ENCODE data around the gene RGL3.
A peak's percentile ranks its signal among the peaks of the same experiment; 100 is the strongest.
"Not testable (repeated sequence)": the region's sequence is repeated elsewhere in the genome, so short reads cannot be mapped to it uniquely, and the experiment has no call there.

Gene RGL3

GRCh38 chr19:11418094-11418548 lies 993 bp downstream of the RGL3 start:
- DNase-seq, result peak; percentile 78

DNA sequence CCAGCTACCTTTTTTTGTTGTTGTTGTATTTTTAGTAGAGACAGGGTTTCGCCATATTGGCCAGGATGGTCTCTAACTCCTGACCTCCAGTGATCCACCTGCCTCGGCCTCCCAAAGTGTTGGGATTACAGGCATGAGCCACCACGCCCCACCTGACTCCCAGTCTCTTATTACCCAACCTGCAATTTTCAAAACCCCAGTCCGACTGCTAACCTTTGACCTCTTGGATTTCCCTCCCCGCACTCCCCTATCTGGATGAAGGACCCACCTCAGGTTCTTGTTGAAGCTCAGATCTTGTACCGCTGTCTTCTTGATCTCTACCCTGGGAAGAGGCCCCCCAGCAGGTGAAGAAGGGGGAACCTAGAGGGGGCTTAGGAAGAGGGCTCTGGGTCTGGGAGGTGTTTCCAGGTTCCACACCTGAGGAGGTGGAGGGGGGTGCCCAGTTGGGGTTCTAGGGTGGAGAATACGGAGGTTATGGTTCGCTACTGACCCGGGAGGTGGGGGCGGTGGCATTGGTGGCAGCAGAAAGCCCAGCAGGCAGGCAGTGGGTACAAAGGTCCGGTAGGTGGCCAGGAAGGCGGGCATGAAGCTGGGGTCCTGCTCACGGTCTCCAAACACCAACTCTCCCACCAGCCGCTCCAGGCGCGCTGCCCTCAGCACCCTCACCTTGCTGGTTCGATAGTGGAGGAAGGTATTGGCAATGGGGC lies 2.6 kb downstream of the RGL3 start:
- DNase-seq, result no peak

GRCh38 chr19:11414544-11414943 lies 4.6 kb downstream of the RGL3 start:
- DNase-seq, result peak; percentile 83

DNA sequence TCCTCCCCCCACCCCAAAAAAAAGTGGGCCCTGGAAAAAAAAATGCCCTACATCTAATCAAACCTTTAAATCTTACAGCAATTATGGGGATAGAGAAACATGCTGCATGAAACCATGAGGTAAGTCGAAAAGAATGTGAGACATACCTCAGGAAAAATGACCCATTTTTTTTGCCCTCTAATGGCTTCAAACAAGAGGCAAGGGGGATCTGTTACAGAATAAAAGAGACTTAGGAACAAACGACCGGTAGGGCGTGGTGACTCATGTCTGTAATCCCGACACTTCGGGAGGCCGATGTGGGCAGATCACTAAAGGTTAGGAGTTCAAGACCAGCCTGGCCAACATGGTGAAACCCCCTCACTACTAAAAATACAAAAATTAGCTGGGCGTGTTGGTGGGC lies 8.4 kb downstream of the RGL3 start:
- DNase-seq, result no peak

DNA sequence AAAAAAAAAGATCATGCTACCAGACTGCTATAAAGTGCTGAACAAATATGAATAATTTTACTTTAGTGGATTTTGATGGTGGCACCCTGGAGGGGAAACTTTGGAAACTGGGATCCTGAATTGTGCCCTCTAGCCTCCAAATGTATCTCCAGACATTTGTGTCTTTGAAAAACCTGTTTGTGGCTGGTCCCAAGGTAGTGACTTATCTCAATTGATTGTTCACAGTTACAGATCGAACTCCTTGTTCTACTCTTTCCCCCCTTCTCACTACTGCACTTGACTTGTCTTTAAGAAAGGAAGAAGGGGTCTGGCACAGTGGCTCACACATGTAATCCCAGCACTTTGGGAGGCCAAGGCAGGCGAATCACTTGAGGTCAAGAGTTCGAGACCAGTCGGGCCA lies 10.5 kb downstream of the RGL3 start:
- no peak for DNase-seq

DNA sequence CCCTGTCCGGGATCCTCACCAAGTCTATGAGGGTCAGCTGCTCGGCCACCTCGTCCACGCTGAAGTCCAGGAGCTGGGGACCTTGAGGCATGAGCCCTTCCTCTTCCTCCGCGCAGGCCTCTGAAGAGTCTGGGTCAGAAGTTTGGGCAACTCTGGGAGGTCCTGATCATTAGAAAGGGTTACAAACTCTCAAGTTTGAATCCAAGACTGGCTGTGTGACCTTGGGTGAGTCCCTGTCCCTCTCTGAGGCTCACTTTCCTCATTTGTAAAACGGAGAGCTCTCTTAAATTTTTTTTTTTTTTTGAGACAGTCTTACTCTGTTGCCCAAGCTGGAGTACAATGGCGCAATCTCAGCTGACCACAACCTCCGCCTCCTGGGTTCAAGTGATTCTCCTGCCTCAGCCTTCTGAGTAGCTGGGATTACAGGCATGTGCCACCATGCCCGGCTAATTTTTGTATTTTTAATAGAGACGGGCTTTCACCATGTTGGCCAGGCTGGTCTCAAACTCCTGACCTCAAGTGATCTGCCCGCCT lies 12.3 kb downstream of the RGL3 start:
- not testable (repeated sequence) for DNase-seq

GRCh38 chr19:11405846-11406643 lies 13.1 kb downstream of the RGL3 start:
- DNase-seq, result peak; percentile 42

DNA sequence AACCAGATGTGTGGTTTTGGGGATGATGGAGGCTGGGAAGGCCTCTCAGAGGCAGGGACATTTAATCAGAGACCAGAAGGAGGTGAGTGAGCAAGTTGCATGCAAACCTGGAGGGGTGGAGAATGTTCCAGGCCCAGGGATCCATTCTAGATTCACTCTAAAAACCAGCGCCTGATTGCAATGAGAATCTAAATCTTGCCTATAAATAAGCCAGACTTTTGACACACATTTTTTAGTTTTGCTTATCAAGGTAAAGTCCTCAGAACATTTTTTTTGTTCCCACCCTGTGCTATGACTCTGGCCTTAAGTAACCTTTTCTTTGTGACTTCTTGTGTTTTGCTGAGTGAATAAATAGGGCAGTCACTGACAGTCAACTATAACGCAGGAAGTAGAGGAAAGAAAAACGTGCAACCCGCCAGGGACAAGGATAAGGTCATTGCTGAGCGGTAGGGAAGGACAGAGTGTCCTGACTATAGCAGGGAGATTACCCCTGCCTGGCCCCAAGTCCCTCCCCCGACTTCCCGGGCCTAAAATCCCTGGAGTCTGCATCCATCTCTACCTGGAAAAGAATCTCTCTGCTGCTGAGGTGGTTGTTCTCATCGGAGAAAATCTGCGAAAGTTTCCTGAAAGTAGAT lies 14.4 kb downstream of the RGL3 start:
- no peak for DNase-seq

GRCh38 chr19:11401808-11402543 lies 17.1 kb downstream of the RGL3 start:
- DNase-seq, result no peak

DNA sequence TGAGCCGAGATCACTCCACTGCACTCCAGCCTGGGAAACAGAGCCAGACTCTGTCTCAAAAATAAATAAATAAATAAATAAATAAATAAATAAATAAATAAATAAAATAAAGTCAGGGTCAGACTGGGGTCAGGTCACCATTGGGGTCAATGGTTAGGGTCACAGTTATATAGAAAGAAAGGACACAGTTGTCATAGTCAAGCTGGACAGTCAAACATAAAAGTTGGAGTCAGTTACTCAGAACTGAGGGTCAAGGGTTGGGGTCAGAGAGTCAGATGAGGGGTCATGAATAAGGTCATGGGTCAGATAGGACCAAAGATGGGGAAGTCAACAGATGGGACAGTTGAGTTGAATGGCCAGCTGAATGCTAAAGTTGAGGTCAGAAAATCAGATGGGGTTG lies 18.3 kb downstream of the RGL3 start:
- DNase-seq, result no peak

GRCh38 chr19:11399667-11400066 lies 19.4 kb downstream of the RGL3 start:
- DNase-seq, result no peak

DNA sequence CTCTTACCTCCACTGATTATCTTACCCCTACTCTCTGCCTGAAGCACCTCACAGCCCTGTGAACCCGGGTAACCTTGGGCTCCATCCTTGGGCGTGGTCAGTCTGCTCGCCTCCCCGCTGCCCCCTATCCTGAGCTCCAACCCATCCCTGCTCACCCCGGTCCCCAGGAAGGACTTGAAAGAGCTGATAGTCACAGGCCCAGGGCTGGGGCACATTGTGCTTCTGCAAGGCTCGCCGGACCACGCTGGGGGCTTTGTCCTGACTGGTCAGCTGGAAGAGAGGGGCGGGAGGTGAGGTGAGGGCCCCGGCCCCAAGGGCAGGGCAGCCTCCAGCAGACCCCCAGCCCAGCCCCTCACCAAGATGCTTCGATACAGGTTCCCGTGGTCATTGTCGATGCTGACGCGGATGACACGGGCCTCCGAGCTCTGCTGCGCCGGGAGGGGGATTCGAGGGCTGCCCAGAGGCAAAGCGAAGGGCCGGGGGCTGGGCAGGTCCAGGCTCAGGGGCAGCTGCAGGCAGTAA lies 22.0 kb downstream of the RGL3 start:
- no peak for DNase-seq

GRCh38 chr19:11390933-11391680 lies 28.0 kb downstream of the RGL3 start:
- peak; percentile 33 for DNase-seq

GRCh38 chr19:11390359-11390758 lies 28.8 kb downstream of the RGL3 start:
- DNase-seq, result no peak

DNA sequence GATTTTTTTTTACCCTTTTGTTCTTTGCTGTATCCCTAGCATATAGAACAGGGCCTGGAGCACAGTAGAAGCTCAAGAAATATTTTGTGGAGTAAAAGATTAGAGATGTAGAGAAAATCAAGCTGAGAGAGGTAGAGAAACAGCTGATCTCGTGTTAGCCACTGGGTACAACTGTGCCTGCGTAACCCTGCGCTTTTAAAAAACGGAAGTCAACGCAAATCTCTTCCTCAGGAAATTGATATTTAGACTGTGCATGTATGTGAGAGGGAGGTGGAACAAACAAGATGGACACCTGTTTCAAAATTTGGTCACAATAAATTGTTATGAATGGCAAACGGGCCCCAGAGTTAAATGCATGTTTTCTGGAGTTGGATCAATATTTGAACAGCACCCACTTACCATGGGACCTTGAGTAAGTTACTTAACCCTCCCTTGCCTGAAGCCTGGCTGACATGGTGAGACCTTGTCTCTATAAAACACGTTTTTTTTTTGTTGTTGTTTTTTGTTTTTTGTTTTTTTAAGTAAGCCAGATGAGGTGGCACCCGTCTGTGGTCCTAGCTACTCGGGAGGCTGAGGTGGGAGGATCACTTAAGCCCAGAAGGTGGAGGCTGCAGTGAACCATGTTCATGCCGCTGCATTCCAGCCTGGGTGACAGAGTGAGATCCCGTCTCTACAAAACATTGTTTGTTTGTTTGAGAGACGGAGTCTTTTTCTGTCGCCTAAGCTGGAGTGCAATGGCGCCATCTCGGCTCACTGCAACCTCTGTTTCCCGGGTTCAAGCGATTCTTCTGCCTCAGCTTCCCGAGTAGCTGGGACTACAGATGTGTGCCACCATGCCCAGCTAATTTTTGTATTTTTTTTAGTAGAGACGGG lies 31.7 kb downstream of the RGL3 start:
- no peak for DNase-seq

- no peak for DNase-seq
These were observed 34.4 kb downstream of the RGL3 start for GRCh38 chr19:11384778-11385129.

DNA sequence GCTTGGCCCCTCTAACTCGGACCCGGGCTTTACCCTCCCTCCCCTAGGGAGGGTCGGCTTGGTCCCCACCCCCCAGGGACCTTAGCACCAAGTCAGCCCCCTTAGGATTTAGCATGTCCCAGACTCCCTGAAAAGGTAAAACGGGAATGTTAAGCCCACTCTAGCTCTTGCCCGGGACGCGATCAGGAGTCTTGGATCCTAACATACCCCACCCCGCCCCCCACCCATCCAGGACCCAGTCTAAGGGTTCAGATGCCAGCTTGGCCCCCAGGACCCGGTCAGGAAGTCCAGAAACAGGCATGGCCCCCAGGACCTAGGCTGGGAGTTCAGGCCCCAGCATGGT lies 35.4 kb downstream of the RGL3 start:
- no peak for DNase-seq

DNA sequence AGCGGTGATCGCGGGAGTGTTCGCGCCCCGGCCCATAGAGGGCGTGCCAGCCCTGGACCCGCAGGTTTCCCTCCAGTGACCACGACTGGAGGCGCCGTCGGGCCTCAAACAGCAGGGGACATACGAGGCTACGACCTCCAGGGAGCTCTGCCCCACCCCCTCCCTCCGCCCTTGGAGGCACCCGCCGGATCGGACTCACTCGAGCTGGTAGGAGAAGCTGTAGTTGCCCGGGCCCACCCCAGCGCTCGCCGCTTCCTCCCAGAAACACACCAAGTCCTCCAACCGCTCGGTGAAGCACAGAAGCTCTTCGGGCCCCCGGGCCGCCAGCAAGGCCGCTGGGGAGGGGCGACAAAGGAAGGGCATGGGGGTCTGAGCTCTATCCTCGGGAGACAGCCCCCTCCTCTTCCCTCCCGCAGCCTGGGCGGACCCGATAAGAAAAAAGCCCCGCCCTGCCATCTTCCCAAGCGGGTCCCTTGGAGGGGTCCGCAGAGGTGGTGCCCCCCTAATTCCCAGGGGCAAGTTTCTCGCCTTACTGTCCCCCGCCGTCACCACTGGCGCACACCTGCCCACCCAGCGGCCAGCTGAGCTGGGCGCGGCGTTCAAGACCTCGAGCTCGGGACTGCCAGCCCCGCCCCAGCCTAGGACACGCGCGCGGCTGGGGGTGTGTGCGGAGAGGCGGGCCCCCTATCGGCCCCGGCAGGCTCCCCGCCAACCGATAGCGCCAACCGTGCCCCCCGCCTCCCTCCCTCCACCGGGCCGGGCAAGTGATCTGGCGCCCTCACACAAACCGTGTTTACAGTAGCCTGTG lies 36.0 kb downstream of the RGL3 start:
- peak; percentile 58 for DNase-seq

- DNase-seq, result peak; percentile 99
These were observed 38.2 kb downstream of the RGL3 start for GRCh38 chr19:11380653-11381537.

Data from NCI-H69 (cell line).